HL-60 (cell line): Measurements from ENCODE around the gene CDK6.

Source experiments
- DNase-seq, 2 experiments: peaks; one replicate each; pipeline ENCODE4 v3.0.0-alpha.2; 2010 to 2020; ENCODE audit warnings: low read depth in 1 of 2, low spot score in 1 of 2
- H3K27ac ChIP-seq: fragments of 250-450 bp; sonication (Bioruptor Pico); replicated peaks from 2 replicates; pipeline ENCODE4 v1.5.1; 2020; ENCODE audit warnings: mild to moderate bottlenecking, moderate library complexity
- H3K27me3 ChIP-seq: fragments of 250-450 bp; sonication (Bioruptor Pico); 2 replicates; pipeline ENCODE4 v1.5.1; 2021; ENCODE audit warnings: mild to moderate bottlenecking, moderate library complexity; ENCODE audit not compliant: insufficient read depth, poor library complexity, severe bottlenecking
- H3K4me3 ChIP-seq: replicated peaks from 2 replicates; pipeline ENCODE4 v1.5.1; 2011; ENCODE audit warnings: mild to moderate bottlenecking, control low read depth, low read length; ENCODE audit not compliant: insufficient read depth
- CTCF ChIP-seq: IDR thresholded peaks from one replicate; pipeline ENCODE4 v1.5.1; 2011; ENCODE audit warnings: low read length, control low read depth, inconsistent platforms; ENCODE audit not compliant: insufficient read depth
- GABPA ChIP-seq: IDR thresholded peaks from 2 replicates; pipeline ENCODE4 v1.6.1; 2012; ENCODE audit warnings: low read depth
- POLR2AphosphoS5 ChIP-seq: IDR thresholded peaks from 2 replicates; pipeline ENCODE4 v1.6.1; 2012; ENCODE audit warnings: low read depth
- REST ChIP-seq: IDR thresholded peaks from 2 replicates; pipeline ENCODE4 v1.6.1; 2012; ENCODE audit warnings: low read depth; ENCODE audit not compliant: insufficient replicate concordance
- SPI1 ChIP-seq: IDR thresholded peaks from 2 replicates; pipeline ENCODE4 v1.6.1; 2012; ENCODE audit warnings: low read depth, mild to moderate bottlenecking, borderline replicate concordance

The CDK6 gene

DNA sequence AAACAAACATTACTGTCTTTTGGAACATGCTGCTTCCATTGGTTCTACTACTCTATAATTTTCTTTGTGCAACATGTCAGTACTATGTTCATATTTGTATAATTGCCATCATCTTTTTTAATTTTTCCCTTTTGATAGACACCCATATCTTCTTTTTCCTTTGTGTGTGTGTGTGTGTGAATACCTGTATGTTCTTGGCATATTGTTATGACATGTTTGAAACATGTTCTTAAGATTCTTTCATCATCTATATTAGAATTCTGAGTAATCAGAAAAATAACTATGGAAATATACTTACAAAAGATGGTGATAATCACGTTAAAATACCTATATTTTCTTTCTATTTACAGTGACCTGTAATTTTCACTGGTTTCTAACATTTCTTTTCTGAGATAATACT is 3.5 kb upstream of the CDK6 start:
- H3K27me3 ChIP-seq, result no peaks in the 10 kb centered on the region
- no peak overlapping the region for H3K27ac ChIP-seq
- DNase-seq, result no peak
- no peak overlapping the region for H3K4me3 ChIP-seq
- TF ChIP-seq SPI1, result no peak
- no peak for TF ChIP-seq GABPA
- no peak for TF ChIP-seq REST
- no peak for TF ChIP-seq POLR2AphosphoS5
- no peak for TF ChIP-seq CTCF

- H3K27me3 ChIP-seq, result no peaks in the 10 kb centered on the region
- no peak overlapping the region for H3K4me3 ChIP-seq
- no peak for DNase-seq
- H3K27ac ChIP-seq, result no peak overlapping the region
- no peak for TF ChIP-seq CTCF
These were observed 2.6 kb upstream of the CDK6 start for GRCh38 chr7:92838934-92839333.

- no peak for DNase-seq
- H3K27ac ChIP-seq, result peak overlapping the region; percentile 90
These were observed 802 bp upstream of the CDK6 start for GRCh38 chr7:92837000-92837749.

More at GRCh38 chr7:92837000-92837749, 802 bp upstream of the CDK6 start:
- TF ChIP-seq REST, result no peak
- no peak for TF ChIP-seq CTCF
- no peak for TF ChIP-seq POLR2AphosphoS5
- TF ChIP-seq GABPA, result no peak
- no peak for TF ChIP-seq SPI1
- H3K4me3 ChIP-seq, result peak overlapping the region; percentile 91
- H3K27me3 ChIP-seq, result no peaks in the 10 kb centered on the region
